CD4-positive, alpha-beta T cell (primary cell): Measurements from ENCODE around the gene MEX3B. TPM values are rescaled to one million over a fixed set of nuclear protein-coding genes. Genes with fewer than 3 reads are reported as not detected.

Source experiments
- ATAC-seq: fragments of 200-7000 bp; cut with Tn5 transposase; one replicate; pipeline ENCODE4 v1.10.0; 2022; ENCODE audit warnings: mild to moderate bottlenecking; ENCODE audit not compliant: poor library complexity
- CTCF ChIA-PET: fragments of 350-600 bp; sonication (Branson Sonifier 250); formaldehyde crosslinking; loops from one replicate; lab custom pipeline; 2021; ENCODE audit warnings: antibody characterized with exemption, inconsistent platforms; lab: Charles Lee
- POLR2A ChIA-PET: fragments of 350-600 bp; sonication (Branson Sonifier 250); formaldehyde crosslinking; loops from one replicate; lab custom pipeline; 2021; ENCODE audit warnings: antibody characterized with exemption, inconsistent platforms; lab: Charles Lee
- DNase-seq, 14 experiments: peaks; one replicate each; pipeline ENCODE4 v3.0.0-alpha.2; 2013 to 2020; ENCODE audit warnings: mixed read lengths in 2 of 14
- H3K27ac ChIP-seq, 2 donors: one replicate each; pipeline versions ENCODE4 v1.5.1 to v1.7.0; 2013; ENCODE audit warnings: low read length in 2 of 2, low read depth in 1 of 2, mild to moderate bottlenecking in 1 of 2
- H3K27me3 ChIP-seq, 2 experiments: 1 replicate in 1 of 2; 2 replicates in 1 of 2; pipeline versions ENCODE4 v1.6.1 to v1.7.0; 2013; ENCODE audit warnings: low read length in 2 of 2, control low read depth in 1 of 2, mild to moderate bottlenecking in 1 of 2, moderate library complexity in 1 of 2; ENCODE audit not compliant: insufficient read depth in 2 of 2, control insufficient read depth in 1 of 2
- H3K36me3 ChIP-seq: one replicate; pipeline ENCODE4 v1.6.1; 2013; ENCODE audit warnings: low read length, control low read depth; ENCODE audit not compliant: insufficient read depth
- H3K4me1 ChIP-seq: one replicate; pipeline ENCODE4 v1.6.1; 2013; ENCODE audit warnings: low read length, control low read depth; ENCODE audit not compliant: insufficient read depth
- H3K4me3 ChIP-seq: one replicate; pipeline ENCODE4 v1.5.1; 2013; ENCODE audit warnings: mild to moderate bottlenecking, low read length, moderate library complexity
- H3K9me3 ChIP-seq, 2 experiments: 1 replicate in 1 of 2; 2 replicates in 1 of 2; pipeline versions ENCODE4 v1.6.1 to v1.7.0; 2013; ENCODE audit warnings: low read length in 2 of 2, mild to moderate bottlenecking in 2 of 2, control low read depth in 1 of 2, moderate library complexity in 1 of 2; ENCODE audit not compliant: control insufficient read depth in 1 of 2, insufficient read depth in 1 of 2
- H3K27ac Mint-ChIP-seq: one replicate; pipeline ENCODE4 v1.8.0; 2020; ENCODE audit warnings: mixed read lengths
- H3K27me3 Mint-ChIP-seq: one replicate; pipeline ENCODE4 v1.8.0; 2021; ENCODE audit warnings: mixed read lengths
- H3K36me3 Mint-ChIP-seq: one replicate; pipeline ENCODE4 v1.8.0; 2021; ENCODE audit warnings: low read depth, mixed read lengths
- H3K4me1 Mint-ChIP-seq: one replicate; pipeline ENCODE4 v1.8.0; 2021; ENCODE audit warnings: low read depth, mixed read lengths
- H3K4me3 Mint-ChIP-seq: one replicate; pipeline ENCODE4 v1.8.0; 2020; ENCODE audit warnings: mild to moderate bottlenecking, mixed read lengths
- H3K9me3 Mint-ChIP-seq: one replicate; pipeline ENCODE4 v1.8.0; 2020; ENCODE audit warnings: mixed read lengths
- intact Hi-C, 2 experiments: fragments of 100-400 bp; cut with DNase I in 1 of 2; cut with micrococcal nuclease in 1 of 2; formaldehyde crosslinking; loops; one replicate each; pipeline versions ENCODE4 v1.15.1 to v1.9.0; 2023 to 2025; cut with DNase I, micrococcal nuclease
- total RNA-seq, 174 experiments: library from RNA in 2 of 174; stranded (reverse) in 2 of 174; gene quantifications; one replicate each; pipeline ENCODE4 v1.2.3 and lab custom pipeline; 2021 to 2026
- TF ChIP-seq, protein P1 (sequence below): fragments of 200-600 bp; IDR thresholded peaks from one replicate; pipeline ENCODE4 v1.8.0; 2022; ENCODE audit warnings: antibody characterized with exemption, mild to moderate bottlenecking

The MEX3B gene
- total RNA-seq, 2 experiments from 2014 or later: 5.4 TPM

DNA sequence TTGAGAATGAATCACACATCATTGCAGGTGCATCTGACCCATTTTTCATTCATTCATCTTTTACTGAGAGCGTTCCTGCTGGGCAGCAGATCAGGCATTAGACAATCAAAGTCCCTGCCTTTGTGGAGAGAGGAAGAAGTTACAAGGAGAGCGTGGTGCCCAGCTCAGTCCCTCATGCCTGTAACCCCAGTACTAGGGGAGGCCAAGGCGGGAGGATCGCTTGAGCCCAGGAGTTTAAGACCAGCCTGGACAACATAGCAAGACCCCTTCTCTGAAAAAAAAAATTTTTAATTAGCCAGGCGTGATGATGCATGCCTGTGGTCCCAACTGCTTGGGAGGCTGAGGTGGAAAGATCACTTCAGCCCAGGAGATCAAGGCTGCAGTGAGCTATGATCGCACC lies 35.0 kb upstream of the MEX3B start:
- Histone ChIP-seq H3K9me3 (peaks cover 0 to 8% of the 10 kb centered on the region in 2 experiments), H3K36me3 (no peaks in the 10 kb centered on the region), H3K4me3 (no peak overlapping the region), H3K4me1 (no peaks in the 10 kb centered on the region), H3K27ac (no peak overlapping the region), H3K27me3 (peaks cover 5 to 9% of the 10 kb centered on the region in 2 experiments)
- H3K36me3 Mint-ChIP-seq: no peaks in the 10 kb centered on the region
- H3K27me3 Mint-ChIP-seq: peaks cover 13% of the 10 kb centered on the region
- DNase-seq (no peak), ATAC-seq (no peak)
- H3K9me3 Mint-ChIP-seq: no peaks in the 10 kb centered on the region
- no peak overlapping the region for H3K27ac Mint-ChIP-seq
- TF ChIP-seq, protein P1, sequence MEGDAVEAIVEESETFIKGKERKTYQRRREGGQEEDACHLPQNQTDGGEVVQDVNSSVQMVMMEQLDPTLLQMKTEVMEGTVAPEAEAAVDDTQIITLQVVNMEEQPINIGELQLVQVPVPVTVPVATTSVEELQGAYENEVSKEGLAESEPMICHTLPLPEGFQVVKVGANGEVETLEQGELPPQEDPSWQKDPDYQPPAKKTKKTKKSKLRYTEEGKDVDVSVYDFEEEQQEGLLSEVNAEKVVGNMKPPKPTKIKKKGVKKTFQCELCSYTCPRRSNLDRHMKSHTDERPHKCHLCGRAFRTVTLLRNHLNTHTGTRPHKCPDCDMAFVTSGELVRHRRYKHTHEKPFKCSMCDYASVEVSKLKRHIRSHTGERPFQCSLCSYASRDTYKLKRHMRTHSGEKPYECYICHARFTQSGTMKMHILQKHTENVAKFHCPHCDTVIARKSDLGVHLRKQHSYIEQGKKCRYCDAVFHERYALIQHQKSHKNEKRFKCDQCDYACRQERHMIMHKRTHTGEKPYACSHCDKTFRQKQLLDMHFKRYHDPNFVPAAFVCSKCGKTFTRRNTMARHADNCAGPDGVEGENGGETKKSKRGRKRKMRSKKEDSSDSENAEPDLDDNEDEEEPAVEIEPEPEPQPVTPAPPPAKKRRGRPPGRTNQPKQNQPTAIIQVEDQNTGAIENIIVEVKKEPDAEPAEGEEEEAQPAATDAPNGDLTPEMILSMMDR: no peak
- no peak overlapping the region for H3K4me3 Mint-ChIP-seq
- CTCF ChIA-PET: no interaction called here
- intact Hi-C loops: no loop called here
- POLR2A ChIA-PET: no interaction called here
- no peaks in the 10 kb centered on the region for H3K4me1 Mint-ChIP-seq

GRCh38 chr15:82079736-82080135 lies 33.9 kb upstream of the MEX3B start:
- H3K36me3 ChIP-seq: no peaks in the 10 kb centered on the region
- H3K27me3 Mint-ChIP-seq: peaks cover 13% of the 10 kb centered on the region
- intact Hi-C loops: no loop called here
- DNase-seq: no peak
- TF ChIP-seq, protein P1: no peak
- no peak overlapping the region for H3K4me3 Mint-ChIP-seq
- POLR2A ChIA-PET: no interaction called here
- no peaks in the 10 kb centered on the region for H3K4me1 ChIP-seq
- H3K9me3 ChIP-seq: peaks cover 0 to 8% of the 10 kb centered on the region in 2 experiments
- H3K36me3 Mint-ChIP-seq: no peaks in the 10 kb centered on the region
- ATAC-seq: no peak
- no peaks in the 10 kb centered on the region for H3K4me1 Mint-ChIP-seq
- peaks cover 5 to 9% of the 10 kb centered on the region in 2 experiments for H3K27me3 ChIP-seq
- no peak overlapping the region for H3K4me3 ChIP-seq
- no peak overlapping the region for H3K27ac ChIP-seq
- H3K9me3 Mint-ChIP-seq: no peaks in the 10 kb centered on the region
- CTCF ChIA-PET: no interaction called here
- no peak overlapping the region for H3K27ac Mint-ChIP-seq

DNA sequence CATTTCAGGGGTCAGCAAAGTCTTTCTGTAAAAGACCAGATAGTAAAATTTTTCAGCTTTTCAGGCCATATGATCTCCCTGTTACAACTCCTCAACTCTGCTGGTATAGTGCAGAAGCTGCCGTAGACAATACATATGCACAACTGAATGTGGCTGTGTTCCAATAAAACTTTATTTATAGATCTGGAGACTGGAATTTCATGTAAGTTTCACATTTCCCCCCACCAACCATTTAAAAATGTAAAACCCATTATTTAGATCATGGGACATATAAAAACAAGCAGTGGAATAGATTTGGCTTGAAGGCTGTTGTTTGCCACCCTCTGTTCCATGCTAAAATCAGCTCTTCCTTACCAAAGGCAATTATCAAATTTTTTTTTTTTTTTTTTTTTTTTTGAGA lies 28.8 kb upstream of the MEX3B start:
- H3K27me3 ChIP-seq: peaks cover 3 to 5% of the 10 kb centered on the region in 2 experiments
- ChIA-PET CTCF (no interaction called here), POLR2A (no interaction called here)
- H3K27ac Mint-ChIP-seq: no peak overlapping the region
- no peaks in the 10 kb centered on the region for H3K4me1 Mint-ChIP-seq
- no peaks in the 10 kb centered on the region for H3K36me3 ChIP-seq
- H3K4me1 ChIP-seq: no peaks in the 10 kb centered on the region
- no peaks in the 10 kb centered on the region for H3K9me3 Mint-ChIP-seq
- intact Hi-C loops: no loop called here
- TF ChIP-seq, protein P1: no peak
- ATAC-seq (no peak), DNase-seq (no peak)
- peaks cover 4% of the 10 kb centered on the region for H3K27me3 Mint-ChIP-seq
- no peak overlapping the region for H3K4me3 ChIP-seq
- H3K9me3 ChIP-seq: peaks cover 0 to 14% of the 10 kb centered on the region in 2 experiments
- no peaks in the 10 kb centered on the region for H3K36me3 Mint-ChIP-seq
- H3K4me3 Mint-ChIP-seq: no peak overlapping the region
- no peak overlapping the region for H3K27ac ChIP-seq
